ENCODE results near the gene TCTN1. TPM values are rescaled to one million over a fixed set of nuclear protein-coding genes. Genes with fewer than 3 reads are reported as not detected.

The TCTN1 gene
- total and polyA plus RNA-seq, 11 donors = 12.6 to 27.7 (median 19.0) TPM

- intact Hi-C loops (cut with DNase I) = loop anchor here in 7 of 10 donors (2.0 to 10.0 kb wide), 10 partner anchors 44 to 246 kb away; partner anchors contain the start of genes ARPC3 (in 1 of the 7), PPP1CC (in 1 of the 7), RAD9B (in 1 of the 7) and TCTN1 (in 1 of the 7)
- ATAC-seq (peak; percentile 69 to 86 (median 72)), DNase-seq (peak; percentile 80 to 86 (median 81))
- Histone ChIP-seq H3K36me3 (no peaks in the 10 kb centered on the region), H3K4me3 (peak overlapping the region in 8 of 12 donors; percentile 10 to 41 (median 26)), H3K27me3 (no peaks in the 10 kb centered on the region), H3K27ac (peak overlapping the region in 10 of 12 donors; percentile 4 to 68 (median 39)), H3K4me1 (peaks cover 7 to 53% (median 15%) of the 10 kb centered on the region in 12 donors), H3K9me3 (no peaks in the 10 kb centered on the region)
- 33 to 52% (median 40%) methylated on average over 17 to 20 of the region's 20 CpGs for WGBS, 4 donors
- TF ChIP-seq CTCF (IDR thresholded peaks at IDR 0.05) (peak; percentile 58 to 85 (median 72)), POLR2A (IDR thresholded peaks at IDR 0.05) (peak in 1 of 2 donors; percentile 24)
These were observed 84.4 kb downstream of the TCTN1 start for GRCh38 chr12:110698171-110698902.

Other genes starting within 250 kb of the TCTN1 start
- 10 to 100 TPM; 26.5 to 41.3 (median 33.0) TPM for gene ANAPC7, start 210.4 kb upstream of the TCTN1 start, total RNA-seq
- 10 to 100 TPM; 35.4 to 36.7 TPM for gene ANAPC7, start 210.4 kb upstream of the TCTN1 start, polyA plus RNA-seq
- 100 to 1,000 TPM in 5 of 9 donors, 10 to 100 TPM in 4; 77.2 to 251 (median 108) TPM for gene ARPC3, start 163.8 kb upstream of the TCTN1 start, total RNA-seq
- gene ARPC3, start 163.8 kb upstream of the TCTN1 start, polyA plus RNA-seq = 100 to 1,000 TPM; 176 to 202 TPM
- gene GPN3, start 145.9 kb upstream of the TCTN1 start, total RNA-seq = 10 to 100 TPM; 14.5 to 37.0 (median 28.4) TPM
- gene GPN3, start 145.9 kb upstream of the TCTN1 start, polyA plus RNA-seq = 10 to 100 TPM; 16.1 to 62.2 TPM
- 1 to 10 TPM; 3.6 to 8.0 (median 4.7) TPM for gene FAM216A, start 145.3 kb upstream of the TCTN1 start, total RNA-seq
- 10 to 100 TPM in 1 of 2 donors, 1 to 10 TPM in 1; 8.7 to 29.3 TPM for gene FAM216A, start 145.3 kb upstream of the TCTN1 start, polyA plus RNA-seq
- gene VPS29, start 112.0 kb upstream of the TCTN1 start, total RNA-seq = 100 to 1,000 TPM in 3 of 9 donors, 10 to 100 TPM in 6; 66.7 to 149 (median 89.5) TPM
- 100 to 1,000 TPM; 107 to 191 TPM for gene VPS29, start 112.0 kb upstream of the TCTN1 start, polyA plus RNA-seq
- gene RAD9B, start 111.8 kb upstream of the TCTN1 start, total RNA-seq = 1 to 10 TPM in 5 of 9 donors, under 1 TPM in 2, not detected in 2; 0.67 to 4.8 (median 2.4) TPM
- gene RAD9B, start 111.8 kb upstream of the TCTN1 start, polyA plus RNA-seq = 10 to 100 TPM in 1 of 2 donors, under 1 TPM in 1; 0.34 to 12.0 TPM
- gene PPTC7, start 30.8 kb upstream of the TCTN1 start, total RNA-seq = 100 to 1,000 TPM in 1 of 9 donors, 10 to 100 TPM in 8; 47.5 to 113 (median 72.7) TPM
- 10 to 100 TPM; 26.6 to 53.1 TPM for gene PPTC7, start 30.8 kb upstream of the TCTN1 start, polyA plus RNA-seq
- 10 to 100 TPM in 6 of 9 donors, 1 to 10 TPM in 3; 4.1 to 55.3 (median 11.8) TPM for gene HVCN1, start 75.0 kb downstream of the TCTN1 start, total RNA-seq
- gene HVCN1, start 75.0 kb downstream of the TCTN1 start, polyA plus RNA-seq = 10 to 100 TPM in 1 of 2 donors, 1 to 10 TPM in 1; 9.5 to 13.6 TPM
- gene PPP1CC, start 128.8 kb downstream of the TCTN1 start, total RNA-seq = 100 to 1,000 TPM; 110 to 207 (median 150) TPM
- 100 to 1,000 TPM in 1 of 2 donors, 10 to 100 TPM in 1; 90.6 to 130 TPM for gene PPP1CC, start 128.8 kb downstream of the TCTN1 start, polyA plus RNA-seq
- gene CCDC63, start 232.9 kb downstream of the TCTN1 start, total RNA-seq = not detected
- gene CCDC63, start 232.9 kb downstream of the TCTN1 start, polyA plus RNA-seq = not detected